ENCODE measurements around the gene RASAL1.

DNA sequence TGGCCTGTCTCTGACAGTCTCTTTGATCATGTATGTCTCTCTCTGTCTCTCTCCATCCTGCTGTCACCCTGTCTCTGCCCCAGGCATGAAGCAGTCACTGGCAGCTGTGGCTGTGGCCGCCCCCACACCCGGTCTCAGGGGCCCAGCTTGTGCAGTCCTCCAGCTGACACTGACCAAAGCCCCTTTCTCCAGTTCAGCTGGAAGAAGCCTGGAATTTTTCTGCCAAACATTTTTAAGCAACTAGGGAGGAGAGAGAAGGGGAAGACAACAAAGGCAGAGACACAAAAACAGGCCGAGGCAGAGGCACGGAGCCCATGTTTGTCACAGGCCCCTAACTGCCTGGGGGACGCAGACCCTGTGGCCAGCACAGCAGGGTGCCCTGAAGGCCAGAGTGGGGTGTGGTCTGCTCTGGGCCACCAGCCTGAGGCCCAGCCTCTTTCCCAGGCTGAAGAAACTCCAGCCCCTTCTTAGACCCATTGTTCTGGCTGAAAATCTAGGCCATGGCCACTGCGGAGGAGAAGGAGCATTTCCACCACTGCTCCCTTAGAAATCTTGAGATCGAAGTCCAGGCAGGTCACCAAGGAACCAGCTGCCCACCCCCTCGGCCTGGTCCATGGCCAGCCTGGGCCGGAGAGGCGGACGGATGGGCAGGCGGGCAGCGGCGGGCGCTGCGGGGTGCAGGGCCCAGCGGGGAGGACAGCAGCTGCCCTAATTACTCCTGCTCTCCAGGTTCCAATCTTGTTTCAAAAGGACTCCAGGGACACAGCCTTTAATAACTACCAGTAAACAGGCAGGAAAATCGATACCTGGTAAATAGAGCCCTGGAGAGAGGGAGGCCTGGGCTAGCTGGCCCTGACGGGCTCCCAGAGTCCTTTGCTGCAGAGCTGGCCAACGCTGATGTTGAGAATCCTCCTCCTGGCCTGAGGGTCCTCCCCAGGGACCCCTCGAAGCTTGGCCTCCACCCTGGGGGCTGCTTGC, 64.1 kb downstream of the RASAL1 start:
- TF ChIP-seq, protein P1, sequence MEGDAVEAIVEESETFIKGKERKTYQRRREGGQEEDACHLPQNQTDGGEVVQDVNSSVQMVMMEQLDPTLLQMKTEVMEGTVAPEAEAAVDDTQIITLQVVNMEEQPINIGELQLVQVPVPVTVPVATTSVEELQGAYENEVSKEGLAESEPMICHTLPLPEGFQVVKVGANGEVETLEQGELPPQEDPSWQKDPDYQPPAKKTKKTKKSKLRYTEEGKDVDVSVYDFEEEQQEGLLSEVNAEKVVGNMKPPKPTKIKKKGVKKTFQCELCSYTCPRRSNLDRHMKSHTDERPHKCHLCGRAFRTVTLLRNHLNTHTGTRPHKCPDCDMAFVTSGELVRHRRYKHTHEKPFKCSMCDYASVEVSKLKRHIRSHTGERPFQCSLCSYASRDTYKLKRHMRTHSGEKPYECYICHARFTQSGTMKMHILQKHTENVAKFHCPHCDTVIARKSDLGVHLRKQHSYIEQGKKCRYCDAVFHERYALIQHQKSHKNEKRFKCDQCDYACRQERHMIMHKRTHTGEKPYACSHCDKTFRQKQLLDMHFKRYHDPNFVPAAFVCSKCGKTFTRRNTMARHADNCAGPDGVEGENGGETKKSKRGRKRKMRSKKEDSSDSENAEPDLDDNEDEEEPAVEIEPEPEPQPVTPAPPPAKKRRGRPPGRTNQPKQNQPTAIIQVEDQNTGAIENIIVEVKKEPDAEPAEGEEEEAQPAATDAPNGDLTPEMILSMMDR (IDR thresholded peaks at IDR 0.05): no peak
- no peak for TF ChIP-seq POLR2A (IDR thresholded peaks at IDR 0.05)
